Limb (tissue), 2 donors: ENCODE measurements around the gene CDC42.

Experiments used
- DNase-seq, 2 donors: peaks; one replicate each; pipeline ENCODE4 v3.0.0-alpha.2; 2016; ENCODE audit errors: extremely low spot score in 2 of 2

The CDC42 gene

GRCh38 chr1:22108339-22109105 is 56.0 kb downstream of the CDC42 start:
- no peak for DNase-seq

GRCh38 chr1:22110016-22110415 is 57.5 kb downstream of the CDC42 start:
- DNase-seq, result no peak

GRCh38 chr1:22111115-22111514 is 58.6 kb downstream of the CDC42 start:
- DNase-seq, result no peak

GRCh38 chr1:22111620-22112019 is 59.1 kb downstream of the CDC42 start:
- DNase-seq, result no peak

- DNase-seq, result no peak
These were observed 60.0 kb downstream of the CDC42 start for GRCh38 chr1:22112554-22112953.

- peak; percentile 68 to 86 for DNase-seq
These were observed 61.8 kb downstream of the CDC42 start for GRCh38 chr1:22114083-22115012.

- DNase-seq, result no peak
These were observed 62.8 kb downstream of the CDC42 start for GRCh38 chr1:22115286-22115685.

GRCh38 chr1:22117238-22117637 is 64.7 kb downstream of the CDC42 start:
- peak in 1 of 2 donors; percentile 31 for DNase-seq

GRCh38 chr1:22117851-22118250 is 65.3 kb downstream of the CDC42 start:
- peak in 1 of 2 donors; percentile 36 for DNase-seq

- DNase-seq, result peak in 1 of 2 donors; percentile 33
These were observed 65.9 kb downstream of the CDC42 start for GRCh38 chr1:22118291-22118992.

- DNase-seq, result peak in 1 of 2 donors; percentile 22
These were observed 67.3 kb downstream of the CDC42 start for GRCh38 chr1:22119626-22120468.

GRCh38 chr1:22120469-22120790 is 67.9 kb downstream of the CDC42 start:
- no peak for DNase-seq

GRCh38 chr1:22121421-22121911 is 69.0 kb downstream of the CDC42 start:
- peak in 1 of 2 donors; percentile 50 for DNase-seq

GRCh38 chr1:22122273-22123070 is 70.0 kb downstream of the CDC42 start:
- DNase-seq, result peak in 1 of 2 donors; percentile 36

GRCh38 chr1:22123071-22123390 is 70.5 kb downstream of the CDC42 start:
- DNase-seq, result no peak

- no peak for DNase-seq
These were observed 71.4 kb downstream of the CDC42 start for GRCh38 chr1:22123901-22124404.

GRCh38 chr1:22124592-22125229 is 72.2 kb downstream of the CDC42 start:
- no peak for DNase-seq

GRCh38 chr1:22126531-22126930 is 74.0 kb downstream of the CDC42 start:
- no peak for DNase-seq

GRCh38 chr1:22127248-22127647 is 74.7 kb downstream of the CDC42 start:
- no peak for DNase-seq
